Liver (tissue), 9 donors: ENCODE results near the gene LAMA2. TPM values are rescaled to one million over a fixed set of nuclear protein-coding genes. Genes with fewer than 3 reads are reported as not detected.

ENCODE experiments used
- DNase-seq: peaks from one replicate; pipeline ENCODE4 v3.0.0-alpha.2; 2017; ENCODE audit warnings: low spot score
- H3K27ac ChIP-seq, 2 donors: one replicate each; pipeline ENCODE4 v1.7.0; 2013; ENCODE audit warnings: inconsistent platforms in 2 of 2, low read length in 2 of 2, control low read depth in 1 of 2, low read depth in 1 of 2, mild to moderate bottlenecking in 1 of 2
- H3K27me3 ChIP-seq, 4 donors: one replicate each; pipeline versions ENCODE4 v1.6.1 to v1.7.0; 2013; ENCODE audit warnings: low read length in 3 of 4, inconsistent platforms in 1 of 4, mild to moderate bottlenecking in 1 of 4, moderate library complexity in 1 of 4; ENCODE audit not compliant: control insufficient read depth in 4 of 4, insufficient read depth in 4 of 4
- H3K36me3 ChIP-seq, 4 donors: one replicate each; pipeline versions ENCODE4 v1.6.1 to v1.7.0; 2013; ENCODE audit warnings: low read length in 3 of 4, mild to moderate bottlenecking in 3 of 4, low read depth in 1 of 4, moderate library complexity in 1 of 4; ENCODE audit not compliant: control insufficient read depth in 4 of 4, insufficient read depth in 3 of 4
- H3K4me1 ChIP-seq, 4 donors: one replicate each; pipeline versions ENCODE4 v1.6.1 to v1.7.0; 2013; ENCODE audit warnings: low read length in 3 of 4, mild to moderate bottlenecking in 3 of 4, moderate library complexity in 1 of 4; ENCODE audit not compliant: control insufficient read depth in 4 of 4, insufficient read depth in 4 of 4
- H3K4me3 ChIP-seq, 3 donors: one replicate each; pipeline versions ENCODE4 v1.6.1 to v1.7.0; 2013; ENCODE audit warnings: low read length in 3 of 3, control low read depth in 1 of 3, low read depth in 1 of 3, mild to moderate bottlenecking in 1 of 3
- H3K9ac ChIP-seq, 2 donors: one replicate each; pipeline ENCODE4 v1.7.0; 2013; ENCODE audit warnings: low read length in 2 of 2, mild to moderate bottlenecking in 2 of 2, moderate library complexity in 2 of 2, control low read depth in 1 of 2, low read depth in 1 of 2
- H3K9me3 ChIP-seq, 4 donors: one replicate each; pipeline versions ENCODE4 v1.6.1 to v1.7.0; 2013; ENCODE audit warnings: low read length in 3 of 4; ENCODE audit not compliant: control insufficient read depth in 4 of 4
- ATF3 ChIP-seq: IDR thresholded peaks from 2 replicates; pipeline ENCODE4 v1.6.1; 2016; ENCODE audit warnings: antibody characterized with exemption
- CTCF ChIP-seq: fragments of 150-350 bp; IDR thresholded peaks from 2 replicates; pipeline ENCODE4 v1.5.1; 2017; ENCODE audit warnings: improper control_type of control experiment, low read depth, low read length; ENCODE audit not compliant: missing input control
- EGR1 ChIP-seq, 2 donors: IDR thresholded peaks; 2 replicates each; pipeline ENCODE4 v1.6.1; 2016 to 2018; ENCODE audit warnings: antibody characterized with exemption in 2 of 2, low read depth in 2 of 2
- FOXA1 ChIP-seq: IDR thresholded peaks from 2 replicates; pipeline ENCODE4 v1.6.1; 2016; ENCODE audit warnings: antibody characterized with exemption
- FOXA2 ChIP-seq: IDR thresholded peaks from 2 replicates; pipeline ENCODE4 v1.6.1; 2016; ENCODE audit warnings: antibody characterized with exemption
- GABPA ChIP-seq, 2 donors: IDR thresholded peaks in 1 of 2; conservative IDR thresholded peaks in 1 of 2; 2 replicates each; pipeline ENCODE4 v1.6.1; 2016; ENCODE audit warnings: antibody characterized with exemption in 2 of 2, mild to moderate bottlenecking in 1 of 2, moderate library complexity in 1 of 2
- HNF4A ChIP-seq, 2 donors: conservative IDR thresholded peaks; 2 replicates each; pipeline ENCODE4 v1.6.1; 2016; ENCODE audit warnings: antibody characterized with exemption in 2 of 2, mild to moderate bottlenecking in 2 of 2
- HNF4G ChIP-seq: IDR thresholded peaks from 2 replicates; pipeline ENCODE4 v1.6.1; 2016; ENCODE audit warnings: antibody characterized with exemption
- JUND ChIP-seq, 2 donors: IDR thresholded peaks; 2 replicates each; pipeline ENCODE4 v1.6.1; 2016; ENCODE audit warnings: antibody characterized with exemption in 2 of 2
- MAX ChIP-seq: IDR thresholded peaks from 2 replicates; pipeline ENCODE4 v1.6.1; 2016; ENCODE audit warnings: antibody characterized with exemption
- NR2F2 ChIP-seq: IDR thresholded peaks from 2 replicates; pipeline ENCODE4 v1.6.1; 2016; ENCODE audit warnings: antibody characterized with exemption
- RAD21 ChIP-seq, 2 donors: IDR thresholded peaks; 2 replicates each; pipeline ENCODE4 v1.6.1; 2016; ENCODE audit warnings: antibody characterized with exemption in 2 of 2, mild to moderate bottlenecking in 2 of 2
- REST ChIP-seq: IDR thresholded peaks from 2 replicates; pipeline ENCODE4 v1.6.1; 2016; ENCODE audit warnings: antibody characterized with exemption, mild to moderate bottlenecking
- RXRA ChIP-seq, 2 donors: IDR thresholded peaks; 2 replicates each; pipeline ENCODE4 v1.6.1; 2017 to 2018; ENCODE audit warnings: antibody characterized with exemption in 2 of 2, mild to moderate bottlenecking in 1 of 2
- SP1 ChIP-seq: IDR thresholded peaks from 2 replicates; pipeline ENCODE4 v1.6.1; 2018; ENCODE audit warnings: antibody characterized with exemption, mild to moderate bottlenecking
- TAF1 ChIP-seq: conservative IDR thresholded peaks from 2 replicates; pipeline ENCODE4 v1.6.1; 2016; ENCODE audit warnings: antibody characterized with exemption, mild to moderate bottlenecking
- YY1 ChIP-seq: IDR thresholded peaks from 2 replicates; pipeline ENCODE4 v1.6.1; 2016; ENCODE audit warnings: antibody characterized with exemption, mild to moderate bottlenecking
- ZBTB33 ChIP-seq: IDR thresholded peaks from 2 replicates; pipeline ENCODE4 v1.6.1; 2016; ENCODE audit warnings: antibody characterized with exemption
- WGBS: extraction: QIAGEN DNeasy Blood & Tissue Kit; methylation state at CpG from one replicate; pipeline ENCODE4 v1.1.7; 2013; 5-methylcytosine and 5-hydroxymethylcytosine counted together
- polyA plus RNA-seq, 2 donors: library from polyadenylated mRNA; stranded (reverse) in 1 of 2; unstranded in 1 of 2; fragments of 200-250 nt in 1 of 2; fragments of >200 nt in 1 of 2; fragmentation: Nextera tagmentation in 1 of 2; extraction: Ambion mirVana in 1 of 2; gene quantifications; one replicate each; pipeline versions ENCODE4 v1.2.1 to v1.2.3, GENCODE V29; 2013 to 2015
- total RNA-seq, 2 donors: library from RNA; depleted of rRNA; stranded (reverse); fragments of >200 nt; gene quantifications; one replicate each; pipeline ENCODE4 v1.2.3, GENCODE V29; 2014
- donor health status: healthy.
- donor health status: healthy.
- donor health status: healthy.
- donor health status: healthy.
- donor health status: healthy.

The LAMA2 gene
- total and polyA plus RNA-seq, 4 donors: 1.3 to 17.0 (median 3.0) TPM

- TF ChIP-seq HNF4A (conservative IDR thresholded peaks at IDR 0.05) (no peak), SP1 (no peak), EGR1 (IDR thresholded peaks at IDR 0.05; ENCODE audit: low read depth in 2 of 2) (no peak), HNF4G (no peak), FOXA2 (no peak), ZBTB33 (no peak)
- H3K4me1 ChIP-seq: no peaks in the 10 kb centered on the region
- H3K27me3 ChIP-seq: peaks cover 0 to 4% (median 0%) of the 10 kb centered on the region in 4 donors
- DNase-seq: no peak
- 85% methylated on average over 9 of the region's 9 CpGs for WGBS
- no peak overlapping the region for H3K27ac ChIP-seq
- no peaks in the 10 kb centered on the region for H3K9me3 ChIP-seq
- H3K9ac ChIP-seq: no peak overlapping the region
- no peaks in the 10 kb centered on the region for H3K36me3 ChIP-seq
- H3K4me3 ChIP-seq: no peak overlapping the region
These were observed 431.6 kb downstream of the LAMA2 start for GRCh38 chr6:129314575-129314974.

GRCh38 chr6:129317931-129318820 lies 435.2 kb downstream of the LAMA2 start:
- H3K4me1 ChIP-seq: no peaks in the 10 kb centered on the region
- DNase-seq: no peak
- H3K27me3 ChIP-seq: peaks cover 0 to 4% (median 0%) of the 10 kb centered on the region in 4 donors
- 11% methylated on average over 3 of the region's 3 CpGs for WGBS
- no peaks in the 10 kb centered on the region for H3K9me3 ChIP-seq
- no peak overlapping the region for H3K27ac ChIP-seq
- H3K36me3 ChIP-seq: no peaks in the 10 kb centered on the region
- H3K9ac ChIP-seq: no peak overlapping the region
- TF ChIP-seq GABPA (IDR thresholded peaks at IDR 0.05 in 1 of 2, conservative IDR thresholded peaks at IDR 0.05 in 1 of 2): no peak
- TF ChIP-seq HNF4G: no peak
- TF ChIP-seq MAX: no peak
- no peak for TF ChIP-seq JUND (IDR thresholded peaks at IDR 0.05)
- TF ChIP-seq RXRA (IDR thresholded peaks at IDR 0.05): no peak
- no peak for TF ChIP-seq SP1
- TF ChIP-seq ATF3: no peak
- no peak for TF ChIP-seq YY1
- TF ChIP-seq EGR1 (IDR thresholded peaks at IDR 0.05; ENCODE audit: low read depth in 2 of 2): no peak
- TF ChIP-seq CTCF: no peak
- TF ChIP-seq FOXA2: no peak
- no peak for TF ChIP-seq TAF1
- no peak for TF ChIP-seq ZBTB33
- TF ChIP-seq RAD21 (IDR thresholded peaks at IDR 0.05): no peak
- no peak for TF ChIP-seq NR2F2
- no peak for TF ChIP-seq REST
- TF ChIP-seq FOXA1: no peak
- TF ChIP-seq HNF4A (conservative IDR thresholded peaks at IDR 0.05): no peak
- no peak overlapping the region for H3K4me3 ChIP-seq
